MM.1S (cell line): ENCODE measurements around the gene LDLRAD1.

Experiments
- EZH2 ChIP-seq: fragments of 300-600 bp; sonication (generic); optimal IDR thresholded peaks from 2 replicates; pipeline ENCODE3; 2017; ENCODE audit warnings: low read depth, mild to moderate bottlenecking, antibody characterized with exemption, low read length, mixed read lengths
- EZH2phosphoT487 ChIP-seq: fragments of 300-600 bp; sonication (generic); IDR thresholded peaks from 2 replicates; pipeline ENCODE4 v1.6.1; 2018; ENCODE audit warnings: antibody characterized with exemption, low read length
- TF ChIP-seq, protein P1 (sequence below): fragments of 300-600 bp; sonication (generic); IDR thresholded peaks from 2 replicates; pipeline ENCODE4 v1.5.1; 2016; ENCODE audit warnings: antibody characterized with exemption, low read length, mixed read lengths

DNA sequence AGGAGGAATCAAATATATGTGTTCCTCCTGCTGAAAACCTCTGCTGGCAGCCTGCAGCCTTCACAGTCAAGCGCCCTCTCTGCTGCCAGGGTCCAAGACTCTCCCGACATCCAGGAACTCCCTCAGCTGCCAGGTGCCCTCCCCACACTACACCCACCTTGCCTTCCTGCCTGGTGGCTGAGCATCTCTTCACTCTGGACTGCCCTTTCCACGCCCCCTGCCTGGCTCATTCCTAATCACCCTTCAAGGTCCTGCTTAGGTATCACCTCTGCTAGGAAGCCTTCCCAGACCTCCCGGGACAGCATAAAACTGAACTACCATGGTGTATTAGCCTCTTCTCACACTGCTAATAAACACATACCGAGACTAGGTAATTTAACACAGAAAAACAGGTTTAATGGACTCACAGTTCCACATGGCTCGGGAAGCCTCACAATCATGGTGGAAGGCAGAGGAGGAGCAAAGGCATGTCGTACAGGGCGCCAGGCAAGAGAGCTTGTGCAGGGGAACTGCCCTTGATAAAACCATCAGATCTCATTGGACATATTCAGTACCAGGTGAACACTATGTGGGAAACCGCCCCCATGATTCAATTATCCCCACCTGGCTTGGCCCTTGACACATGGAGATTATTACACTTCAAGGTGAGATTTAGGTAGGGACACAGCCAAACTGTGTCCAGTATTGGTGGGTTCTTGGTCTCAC, 15.3 kb downstream of the LDLRAD1 start:
- TF ChIP-seq, protein P1, sequence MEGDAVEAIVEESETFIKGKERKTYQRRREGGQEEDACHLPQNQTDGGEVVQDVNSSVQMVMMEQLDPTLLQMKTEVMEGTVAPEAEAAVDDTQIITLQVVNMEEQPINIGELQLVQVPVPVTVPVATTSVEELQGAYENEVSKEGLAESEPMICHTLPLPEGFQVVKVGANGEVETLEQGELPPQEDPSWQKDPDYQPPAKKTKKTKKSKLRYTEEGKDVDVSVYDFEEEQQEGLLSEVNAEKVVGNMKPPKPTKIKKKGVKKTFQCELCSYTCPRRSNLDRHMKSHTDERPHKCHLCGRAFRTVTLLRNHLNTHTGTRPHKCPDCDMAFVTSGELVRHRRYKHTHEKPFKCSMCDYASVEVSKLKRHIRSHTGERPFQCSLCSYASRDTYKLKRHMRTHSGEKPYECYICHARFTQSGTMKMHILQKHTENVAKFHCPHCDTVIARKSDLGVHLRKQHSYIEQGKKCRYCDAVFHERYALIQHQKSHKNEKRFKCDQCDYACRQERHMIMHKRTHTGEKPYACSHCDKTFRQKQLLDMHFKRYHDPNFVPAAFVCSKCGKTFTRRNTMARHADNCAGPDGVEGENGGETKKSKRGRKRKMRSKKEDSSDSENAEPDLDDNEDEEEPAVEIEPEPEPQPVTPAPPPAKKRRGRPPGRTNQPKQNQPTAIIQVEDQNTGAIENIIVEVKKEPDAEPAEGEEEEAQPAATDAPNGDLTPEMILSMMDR, result no peak
- TF ChIP-seq EZH2, result no peak
- no peak for TF ChIP-seq EZH2phosphoT487
